SU-DHL-6 (cell line): ENCODE data around the gene MYO18A.

Experiments used
- H2AFZ ChIP-seq: fragments of 200-600 bp; sonication (generic); 2 replicates; pipeline ENCODE4 v1.6.1; 2014; ENCODE audit warnings: low read depth, mild to moderate bottlenecking, moderate library complexity, mixed read lengths, antibody characterized with exemption, low read length; ENCODE audit not compliant: severe bottlenecking
- H3F3A ChIP-seq: fragments of 200-600 bp; shearing (Covaris generic); 2 replicates; pipeline ENCODE4 v1.6.0; 2016; ENCODE audit warnings: antibody characterized with exemption, mild to moderate bottlenecking; ENCODE audit not compliant: insufficient read depth
- H3K27ac ChIP-seq: fragments of 200-600 bp; sonication (generic); 2 replicates; pipeline ENCODE4 v1.5.1; 2016; ENCODE audit warnings: low read depth, mild to moderate bottlenecking, low read length, moderate library complexity, mixed read lengths
- H3K27me3 ChIP-seq: fragments of 200-600 bp; sonication (generic), shearing (Covaris generic); 2 replicates; pipeline ENCODE4 v1.6.0; 2014; ENCODE audit warnings: mild to moderate bottlenecking, low read length
- H3K36me3 ChIP-seq: fragments of 200-600 bp; sonication (generic); 2 replicates; pipeline ENCODE4 v1.6.1; 2014; ENCODE audit warnings: mild to moderate bottlenecking, low read length, mixed read lengths
- H3K4me2 ChIP-seq: fragments of 300-600, 200-600 bp; shearing (Covaris generic), sonication (generic); 2 replicates; pipeline ENCODE4 v1.6.0; 2014; ENCODE audit warnings: low read length, low read depth, mild to moderate bottlenecking; ENCODE audit not compliant: poor library complexity, severe bottlenecking
- H3K4me3 ChIP-seq: fragments of 200-600 bp; sonication (generic); 2 replicates; pipeline ENCODE4 v1.5.1; 2014; ENCODE audit warnings: antibody characterized with exemption, low read length, mild to moderate bottlenecking, mixed read lengths; ENCODE audit not compliant: insufficient read depth, poor library complexity, severe bottlenecking
- H3K79me2 ChIP-seq: fragments of 200-600 bp; sonication (generic); 2 replicates; pipeline ENCODE4 v1.6.1; 2014; ENCODE audit warnings: mild to moderate bottlenecking, low read length, moderate library complexity; ENCODE audit not compliant: insufficient read depth
- H3K9ac ChIP-seq: fragments of 200-600 bp; sonication (generic); 2 replicates; pipeline ENCODE4 v1.7.0; 2014; ENCODE audit warnings: mild to moderate bottlenecking, low read length
- H3K9me2 ChIP-seq: fragments of 200-600 bp; sonication (generic); replicated peaks from 2 replicates; pipeline ENCODE4 v1.6.1; 2014; ENCODE audit warnings: low read length; ENCODE audit not compliant: insufficient read depth
- H3K9me3 ChIP-seq: fragments of 200-600 bp; sonication (generic); 2 replicates; pipeline ENCODE4 v1.6.1; 2014; ENCODE audit warnings: low read length, mixed read lengths; ENCODE audit not compliant: insufficient read depth
- H4K20me1 ChIP-seq: fragments of 200-600 bp; sonication (generic); 2 replicates; pipeline ENCODE4 v1.6.1; 2014; ENCODE audit warnings: low read depth, mild to moderate bottlenecking, antibody characterized with exemption, low read length, moderate library complexity, mixed read lengths
- EZH2phosphoT487 ChIP-seq: fragments of 200-600 bp; sonication (generic), shearing (Covaris generic); conservative IDR thresholded peaks from 2 replicates; pipeline ENCODE4 v1.6.1; 2018; ENCODE audit warnings: mild to moderate bottlenecking, antibody characterized with exemption, low read length, moderate library complexity, mixed read lengths
- TF ChIP-seq, protein P1 (sequence below): fragments of 200-600 bp; sonication (generic); IDR thresholded peaks from one replicate; pipeline ENCODE4 v1.5.1; 2017; ENCODE audit warnings: antibody characterized with exemption, mild to moderate bottlenecking, low read length, moderate library complexity; ENCODE audit not compliant: insufficient read depth, poor library complexity, severe bottlenecking

The MYO18A gene

DNA sequence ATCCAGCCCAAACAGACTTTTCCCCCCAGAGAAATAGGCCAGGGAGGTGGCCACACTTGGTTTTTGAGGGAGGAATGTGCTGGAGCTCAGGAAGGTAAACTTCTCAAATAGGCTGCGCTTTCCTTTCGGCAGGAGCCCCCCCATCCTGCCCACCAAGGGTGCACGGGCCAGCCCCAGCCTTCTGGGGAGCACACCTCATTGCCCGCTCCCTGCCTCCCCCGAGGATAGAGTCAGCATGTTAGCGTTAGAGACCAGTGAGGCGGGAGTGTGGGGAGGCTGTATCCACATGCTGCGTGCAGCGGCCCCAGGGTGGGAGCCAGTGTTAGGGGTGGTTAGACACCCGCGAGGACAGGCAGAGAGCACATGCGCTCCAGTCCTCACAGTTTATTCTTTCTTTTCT lies 95.0 kb downstream of the MYO18A start:
- H3K9ac ChIP-seq, result no peak overlapping the region
- TF ChIP-seq, protein P1, sequence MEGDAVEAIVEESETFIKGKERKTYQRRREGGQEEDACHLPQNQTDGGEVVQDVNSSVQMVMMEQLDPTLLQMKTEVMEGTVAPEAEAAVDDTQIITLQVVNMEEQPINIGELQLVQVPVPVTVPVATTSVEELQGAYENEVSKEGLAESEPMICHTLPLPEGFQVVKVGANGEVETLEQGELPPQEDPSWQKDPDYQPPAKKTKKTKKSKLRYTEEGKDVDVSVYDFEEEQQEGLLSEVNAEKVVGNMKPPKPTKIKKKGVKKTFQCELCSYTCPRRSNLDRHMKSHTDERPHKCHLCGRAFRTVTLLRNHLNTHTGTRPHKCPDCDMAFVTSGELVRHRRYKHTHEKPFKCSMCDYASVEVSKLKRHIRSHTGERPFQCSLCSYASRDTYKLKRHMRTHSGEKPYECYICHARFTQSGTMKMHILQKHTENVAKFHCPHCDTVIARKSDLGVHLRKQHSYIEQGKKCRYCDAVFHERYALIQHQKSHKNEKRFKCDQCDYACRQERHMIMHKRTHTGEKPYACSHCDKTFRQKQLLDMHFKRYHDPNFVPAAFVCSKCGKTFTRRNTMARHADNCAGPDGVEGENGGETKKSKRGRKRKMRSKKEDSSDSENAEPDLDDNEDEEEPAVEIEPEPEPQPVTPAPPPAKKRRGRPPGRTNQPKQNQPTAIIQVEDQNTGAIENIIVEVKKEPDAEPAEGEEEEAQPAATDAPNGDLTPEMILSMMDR, result no peak
- TF ChIP-seq EZH2phosphoT487, result no peak
- no peaks in the 10 kb centered on the region for H3K79me2 ChIP-seq
- no peak overlapping the region for H3K4me2 ChIP-seq
- H3K27me3 ChIP-seq, result no peaks in the 10 kb centered on the region
- no peaks in the 10 kb centered on the region for H3K9me3 ChIP-seq
- H3F3A ChIP-seq, result no peaks in the 10 kb centered on the region
- no peak overlapping the region for H3K27ac ChIP-seq
- H3K4me3 ChIP-seq, result no peak overlapping the region
- H3K9me2 ChIP-seq, result no peaks in the 10 kb centered on the region
- H3K36me3 ChIP-seq, result no peaks in the 10 kb centered on the region
- no peaks in the 10 kb centered on the region for H4K20me1 ChIP-seq
- H2AFZ ChIP-seq, result no peak overlapping the region

- Histone ChIP-seq H3K4me3 (no peak overlapping the region), H2AFZ (no peak overlapping the region), H3K9ac (no peak overlapping the region), H3K36me3 (no peaks in the 10 kb centered on the region), H3K4me2 (no peak overlapping the region), H4K20me1 (no peaks in the 10 kb centered on the region), H3K27ac (no peak overlapping the region), H3K27me3 (no peaks in the 10 kb centered on the region), H3K79me2 (no peaks in the 10 kb centered on the region), H3K9me3 (no peaks in the 10 kb centered on the region), H3K9me2 (no peaks in the 10 kb centered on the region), H3F3A (no peaks in the 10 kb centered on the region)
- TF ChIP-seq, protein P1, result no peak
- TF ChIP-seq EZH2phosphoT487, result no peak
These were observed 95.6 kb downstream of the MYO18A start for GRCh38 chr17:29084541-29085146.

DNA sequence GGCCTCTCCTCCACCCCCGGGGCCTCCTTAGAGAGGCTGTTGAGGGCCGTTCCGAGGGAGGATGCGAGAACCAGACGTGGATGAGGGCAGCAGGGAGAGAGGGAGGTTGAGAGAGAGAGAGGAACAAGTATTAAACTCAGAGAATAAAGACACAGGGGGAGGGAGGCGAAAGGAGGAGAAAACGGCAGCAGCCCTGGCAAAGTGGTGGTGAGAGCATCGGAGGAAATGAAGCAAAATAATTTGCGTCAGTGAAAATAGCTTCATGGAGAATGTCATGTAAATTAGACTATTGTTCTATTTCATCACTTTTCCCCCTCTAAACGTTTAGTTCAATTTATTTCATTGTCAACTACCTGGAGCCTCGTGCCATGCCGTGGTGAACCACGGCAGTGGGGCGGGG lies 99.2 kb downstream of the MYO18A start:
- Histone ChIP-seq H2AFZ (no peak overlapping the region), H3K27me3 (no peaks in the 10 kb centered on the region), H3K79me2 (no peaks in the 10 kb centered on the region), H4K20me1 (no peaks in the 10 kb centered on the region), H3K27ac (no peak overlapping the region), H3K4me3 (no peak overlapping the region), H3K4me2 (no peak overlapping the region), H3K9me2 (no peaks in the 10 kb centered on the region), H3F3A (no peaks in the 10 kb centered on the region), H3K36me3 (no peaks in the 10 kb centered on the region), H3K9ac (no peak overlapping the region), H3K9me3 (no peaks in the 10 kb centered on the region)
- TF ChIP-seq EZH2phosphoT487, result no peak
- TF ChIP-seq, protein P1, result no peak
